GM10266 (cell line): ENCODE data around the gene ATG3.

ENCODE experiments used
- DNase-seq: peaks from one replicate; pipeline ENCODE4 v3.0.0; 2012; ENCODE audit errors: extremely low spot score
- TF ChIP-seq, protein P1 (sequence below): IDR thresholded peaks from 2 replicates; pipeline ENCODE4 v1.5.1; 2012; ENCODE audit warnings: mild to moderate bottlenecking, low read depth; ENCODE audit not compliant: control insufficient read depth, insufficient read depth; ENCODE audit errors: missing control alignments

The ATG3 gene

DNA sequence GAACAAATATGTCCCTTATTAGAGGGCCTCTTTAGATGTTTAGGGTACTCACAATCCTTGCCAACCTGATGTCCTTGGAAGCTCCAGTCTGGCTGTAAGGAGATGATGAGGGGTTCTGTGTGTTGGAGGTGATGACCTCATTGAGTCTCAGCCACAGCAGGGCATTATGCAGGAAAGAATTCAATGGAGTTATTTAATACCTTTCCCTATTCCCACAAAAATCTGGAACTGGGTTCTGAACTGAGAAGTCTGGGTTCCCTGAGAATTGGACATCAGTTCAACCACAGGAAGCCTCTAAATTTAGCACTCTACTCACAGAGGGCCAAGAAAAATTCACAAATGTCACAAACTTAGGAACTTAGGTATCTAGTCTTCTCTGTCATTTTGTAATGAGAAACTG lies 37.0 kb upstream of the ATG3 start:
- DNase-seq, result no peak
- TF ChIP-seq, protein P1, sequence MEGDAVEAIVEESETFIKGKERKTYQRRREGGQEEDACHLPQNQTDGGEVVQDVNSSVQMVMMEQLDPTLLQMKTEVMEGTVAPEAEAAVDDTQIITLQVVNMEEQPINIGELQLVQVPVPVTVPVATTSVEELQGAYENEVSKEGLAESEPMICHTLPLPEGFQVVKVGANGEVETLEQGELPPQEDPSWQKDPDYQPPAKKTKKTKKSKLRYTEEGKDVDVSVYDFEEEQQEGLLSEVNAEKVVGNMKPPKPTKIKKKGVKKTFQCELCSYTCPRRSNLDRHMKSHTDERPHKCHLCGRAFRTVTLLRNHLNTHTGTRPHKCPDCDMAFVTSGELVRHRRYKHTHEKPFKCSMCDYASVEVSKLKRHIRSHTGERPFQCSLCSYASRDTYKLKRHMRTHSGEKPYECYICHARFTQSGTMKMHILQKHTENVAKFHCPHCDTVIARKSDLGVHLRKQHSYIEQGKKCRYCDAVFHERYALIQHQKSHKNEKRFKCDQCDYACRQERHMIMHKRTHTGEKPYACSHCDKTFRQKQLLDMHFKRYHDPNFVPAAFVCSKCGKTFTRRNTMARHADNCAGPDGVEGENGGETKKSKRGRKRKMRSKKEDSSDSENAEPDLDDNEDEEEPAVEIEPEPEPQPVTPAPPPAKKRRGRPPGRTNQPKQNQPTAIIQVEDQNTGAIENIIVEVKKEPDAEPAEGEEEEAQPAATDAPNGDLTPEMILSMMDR, result no peak

DNA sequence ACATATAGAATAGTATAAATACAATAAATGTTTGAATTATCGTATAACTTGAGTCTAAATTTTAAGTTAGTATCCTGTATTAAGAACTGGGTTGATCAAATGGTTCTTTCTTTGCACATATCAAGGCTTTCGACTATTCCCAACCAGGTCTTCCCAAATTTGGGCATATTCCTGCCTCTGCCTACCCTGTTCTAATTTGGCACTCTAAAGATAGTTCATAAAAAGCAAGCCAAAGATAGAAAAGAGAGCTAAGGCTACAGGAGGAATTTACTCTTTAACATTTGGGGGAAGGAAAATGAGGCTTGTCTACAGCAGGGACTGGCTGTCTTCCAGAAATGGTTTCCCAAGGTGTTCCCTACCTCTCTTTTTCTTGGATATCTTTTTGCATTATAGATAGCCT lies 36.2 kb upstream of the ATG3 start:
- no peak for DNase-seq
- TF ChIP-seq, protein P1, result no peak

DNA sequence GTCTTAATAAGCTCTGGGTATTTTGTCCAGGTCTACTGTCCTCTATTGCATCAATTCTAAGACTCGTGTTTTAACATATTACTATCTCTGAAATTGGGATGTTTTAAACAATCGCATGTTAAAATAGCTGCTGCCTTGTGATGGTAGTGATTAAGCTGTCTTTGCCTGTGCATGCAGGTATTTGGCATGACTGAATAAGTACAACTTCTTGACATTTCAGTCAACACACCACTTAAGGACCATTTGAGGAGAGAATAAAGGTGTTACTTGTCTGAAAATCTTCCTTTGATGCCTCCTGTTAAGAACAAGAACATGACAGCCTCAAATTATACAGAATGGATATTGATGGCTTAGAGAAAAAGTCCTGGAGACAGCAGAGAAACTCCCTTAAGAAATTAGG lies 33.1 kb upstream of the ATG3 start:
- TF ChIP-seq, protein P1, result no peak

DNA sequence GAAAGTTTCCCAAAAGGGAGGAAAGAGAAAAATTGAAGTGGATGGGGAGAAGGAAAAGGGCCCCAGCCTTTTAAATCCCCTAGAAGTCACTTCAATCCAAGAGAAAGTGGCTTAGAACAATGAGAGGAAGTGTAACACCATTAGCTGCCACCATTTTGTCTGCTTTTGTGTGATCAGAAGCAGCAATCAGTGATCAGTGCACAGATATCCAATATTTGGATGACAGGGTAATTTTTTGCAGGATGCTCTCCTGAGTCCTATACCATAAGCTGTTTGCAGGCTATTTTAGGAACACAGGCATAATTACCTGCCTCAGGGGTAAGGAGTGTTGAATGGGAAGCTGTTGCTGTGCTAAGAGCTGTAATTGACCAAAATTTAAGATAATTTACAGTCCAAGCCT lies 31.5 kb upstream of the ATG3 start:
- TF ChIP-seq, protein P1, result peak; percentile 1
- no peak for DNase-seq

More for the DNA sequence above, 33.1 kb upstream of the ATG3 start:
- no peak for DNase-seq

DNA sequence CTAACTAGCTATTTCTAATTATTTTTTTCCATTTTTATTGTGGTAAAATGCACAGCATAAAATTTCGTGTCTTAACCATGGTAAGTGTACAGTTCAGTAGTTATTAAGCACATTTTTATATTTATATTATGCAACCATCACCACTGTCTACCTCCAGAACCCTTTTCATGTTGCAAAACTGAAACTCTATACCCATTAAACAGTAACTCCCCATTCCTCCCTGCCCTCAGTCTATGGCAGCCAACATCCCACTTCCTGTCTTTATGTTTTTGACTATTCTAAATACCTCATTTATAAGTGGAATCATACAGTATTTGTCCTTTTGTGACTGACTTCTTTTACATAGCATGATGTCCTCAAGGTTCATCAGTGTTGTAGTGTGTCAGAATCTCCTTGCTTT lies 25.6 kb upstream of the ATG3 start:
- TF ChIP-seq, protein P1, result no peak
- DNase-seq, result no peak

DNA sequence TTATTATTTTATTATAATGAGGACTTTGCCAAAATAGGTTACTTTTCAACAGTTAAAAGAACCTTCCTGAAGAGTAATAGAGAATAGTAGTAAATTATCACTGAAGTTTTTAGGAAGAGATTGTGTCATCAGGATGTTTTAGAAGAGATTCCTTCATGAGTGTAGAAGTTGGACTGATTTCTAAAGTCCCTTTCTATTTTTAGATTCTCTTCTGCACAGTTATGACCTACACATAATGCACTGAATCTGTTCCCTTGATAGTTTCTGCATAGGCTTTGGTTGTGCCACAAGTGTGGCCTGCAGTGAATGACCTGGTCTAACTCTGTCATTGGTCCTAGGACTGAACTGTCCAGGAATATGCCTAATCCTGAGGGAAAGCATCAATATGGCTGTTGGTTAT lies 24.0 kb upstream of the ATG3 start:
- TF ChIP-seq, protein P1, result no peak

DNA sequence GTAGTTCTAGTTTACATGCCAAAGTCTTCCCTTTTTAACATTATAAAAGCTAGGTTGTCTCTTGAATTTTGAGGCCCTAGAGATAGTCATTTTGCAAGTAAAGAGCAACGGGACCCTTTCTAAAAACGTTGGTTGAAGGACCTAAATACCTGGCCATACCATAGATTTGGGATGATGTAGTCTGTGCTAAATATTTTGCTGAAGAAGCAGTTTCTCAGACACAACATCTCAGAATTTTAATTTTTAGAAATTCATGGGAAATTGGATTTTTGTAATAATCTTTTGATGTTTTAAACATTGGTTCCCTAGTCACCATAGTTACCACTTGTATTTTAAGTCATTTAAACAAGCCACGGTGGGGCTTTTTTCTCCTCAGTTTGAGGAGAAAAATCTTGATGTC lies 21.3 kb upstream of the ATG3 start:
- no peak for DNase-seq
- TF ChIP-seq, protein P1, result no peak

More for the DNA sequence above, 24.0 kb upstream of the ATG3 start:
- DNase-seq, result no peak
